Myocyte (in vitro differentiated cells): ENCODE data around the gene CLASP1. TPM values are rescaled to one million over a fixed set of nuclear protein-coding genes. Genes with fewer than 3 reads are reported as not detected.
"Not testable (repeated sequence)": the region's sequence is repeated elsewhere in the genome, so short reads cannot be mapped to it uniquely, and the experiment has no call there.

Source experiments
- DNase-seq: peaks from one replicate; pipeline ENCODE4 v3.0.0-alpha.2; 2012; ENCODE audit warnings: low read depth
- total RNA-seq: library from RNA; depleted of rRNA; stranded (reverse); fragments of >200 nt; gene quantifications from 2 replicates; pipeline ENCODE4 v1.2.3, GENCODE V29; 2014

The CLASP1 gene
- total RNA-seq, 1 donor from 2014 or later: 43.9 TPM

DNA sequence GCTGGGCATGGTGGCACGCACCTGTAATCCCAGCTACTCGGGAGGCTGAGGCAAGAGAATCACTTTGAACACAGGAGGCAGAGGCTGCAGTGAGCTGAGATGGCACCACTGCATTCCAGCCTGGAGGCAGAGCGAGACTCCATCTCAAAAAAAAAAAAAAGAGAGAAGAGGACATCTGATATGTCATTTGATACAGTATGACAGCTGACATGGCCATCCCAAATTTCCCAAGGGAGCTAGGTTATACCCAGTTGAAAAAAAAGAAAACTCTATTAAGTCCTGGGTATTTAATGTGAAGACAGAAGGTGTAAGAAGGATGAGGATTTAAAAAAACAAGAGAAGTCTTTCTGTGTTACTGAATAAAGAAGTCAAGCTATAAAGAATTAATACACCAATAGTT is 23.3 kb downstream of the CLASP1 start:
- peak; percentile 85 for DNase-seq

DNA sequence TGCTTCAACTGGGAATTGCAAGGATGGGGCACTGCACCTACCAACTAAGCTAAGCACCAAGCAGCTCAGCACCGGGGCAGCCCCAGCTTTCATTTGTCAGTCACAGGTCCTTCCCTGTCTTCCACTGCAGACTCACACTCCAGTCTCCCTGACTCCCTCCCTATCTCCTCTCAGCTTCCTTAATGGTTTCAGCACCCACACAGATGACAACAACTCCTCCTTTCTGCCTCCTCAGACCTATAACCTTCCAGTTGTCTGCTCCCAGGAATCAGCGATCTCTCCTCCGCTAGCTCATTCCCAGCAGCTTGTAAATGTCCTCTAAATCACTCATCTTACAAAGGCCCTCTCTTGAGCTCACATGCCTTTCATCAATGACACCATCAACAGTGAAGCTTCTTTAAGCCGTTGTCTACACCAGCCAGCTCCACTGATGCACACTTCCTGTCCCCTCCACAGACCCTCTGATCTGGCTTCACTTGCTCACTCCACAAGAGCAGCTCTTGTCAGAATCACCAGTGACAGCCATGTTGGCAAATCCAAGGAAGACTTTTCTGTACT is 32.1 kb downstream of the CLASP1 start:
- DNase-seq: no peak

DNA sequence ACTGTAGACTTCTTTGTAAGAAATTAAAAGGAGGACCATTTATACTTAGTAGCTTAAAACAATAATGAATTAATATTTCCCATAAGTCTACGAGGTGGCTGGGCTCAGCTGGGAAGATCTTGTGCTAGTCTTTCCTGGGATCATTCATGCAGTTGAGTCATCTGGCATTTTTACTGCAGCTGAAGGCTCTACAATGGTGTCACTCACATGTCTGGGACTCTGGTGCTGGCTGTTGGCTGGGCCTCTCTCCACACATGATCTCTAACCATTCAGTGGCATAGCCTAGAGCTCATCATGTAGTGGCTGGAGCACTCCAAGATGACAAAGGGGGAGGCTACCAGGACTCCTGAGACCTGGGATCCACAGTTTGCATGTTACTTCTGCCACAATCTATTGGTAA is 35.5 kb downstream of the CLASP1 start:
- no peak for DNase-seq

DNA sequence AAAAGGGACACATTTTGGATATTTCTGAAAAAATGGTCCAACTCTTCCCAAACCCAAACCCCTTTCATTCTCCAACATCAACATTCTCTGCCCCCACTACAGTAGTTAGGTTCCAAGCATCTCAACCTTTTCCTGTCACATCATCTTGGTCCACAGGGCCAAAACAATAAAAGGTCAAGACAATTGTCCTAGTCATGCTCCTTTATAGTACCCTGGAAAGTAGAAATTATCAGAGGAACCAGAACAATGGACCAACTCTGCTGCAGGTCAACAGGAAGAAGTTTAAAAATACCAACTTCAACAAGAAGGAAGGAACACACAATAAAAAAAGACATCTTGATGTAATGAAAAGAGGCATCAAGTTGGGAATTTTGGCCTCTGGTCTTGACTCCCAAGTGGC is 36.1 kb downstream of the CLASP1 start:
- DNase-seq: no peak

DNA sequence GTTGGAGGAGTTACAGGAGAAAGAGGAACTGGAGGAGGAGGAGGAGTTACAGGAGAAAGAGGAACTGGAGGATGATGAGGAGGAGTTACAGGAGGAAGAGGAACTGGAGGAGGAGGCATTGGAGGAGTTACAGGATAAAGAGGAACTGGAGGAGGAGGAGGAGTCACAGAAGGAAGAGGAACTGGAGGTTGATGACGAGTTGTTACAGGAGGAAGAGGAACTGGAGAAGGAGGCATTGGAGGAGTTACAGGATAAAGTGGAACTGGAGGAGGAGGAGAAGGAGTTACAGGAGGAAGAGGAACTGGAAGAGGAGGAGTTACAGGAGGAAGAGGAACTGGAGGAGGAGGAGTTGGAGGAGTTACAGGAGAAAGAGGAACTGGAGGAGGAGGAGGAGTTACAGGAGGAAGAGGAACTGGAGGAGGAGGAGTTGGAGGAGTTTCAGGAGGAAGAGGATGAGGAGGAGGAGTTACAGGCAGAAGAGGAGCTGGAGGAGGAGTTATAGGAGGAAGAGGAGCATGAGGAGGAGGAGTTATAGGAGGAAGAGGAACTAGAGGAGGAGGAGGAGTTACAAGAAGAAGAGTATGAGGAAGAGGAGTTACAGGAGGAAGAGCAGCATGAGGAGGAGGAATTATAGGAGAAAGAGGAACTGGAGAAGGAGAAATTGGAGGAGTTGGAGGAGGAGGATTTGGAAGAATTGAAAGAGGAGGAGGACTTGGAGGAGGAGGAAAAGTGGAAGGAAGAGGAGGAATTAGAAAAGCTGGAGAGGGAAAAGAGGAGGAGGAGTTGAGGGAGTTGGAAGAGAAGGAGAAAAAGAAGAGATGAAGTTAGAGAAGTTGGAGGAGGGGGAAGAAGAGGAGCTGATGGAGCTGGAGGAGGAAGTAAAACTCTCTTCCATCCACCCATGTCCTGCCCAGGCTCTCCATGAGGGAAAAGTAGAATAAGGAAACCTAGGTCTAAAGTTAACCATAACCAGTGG is 37.2 kb downstream of the CLASP1 start:
- no peak for DNase-seq

DNA sequence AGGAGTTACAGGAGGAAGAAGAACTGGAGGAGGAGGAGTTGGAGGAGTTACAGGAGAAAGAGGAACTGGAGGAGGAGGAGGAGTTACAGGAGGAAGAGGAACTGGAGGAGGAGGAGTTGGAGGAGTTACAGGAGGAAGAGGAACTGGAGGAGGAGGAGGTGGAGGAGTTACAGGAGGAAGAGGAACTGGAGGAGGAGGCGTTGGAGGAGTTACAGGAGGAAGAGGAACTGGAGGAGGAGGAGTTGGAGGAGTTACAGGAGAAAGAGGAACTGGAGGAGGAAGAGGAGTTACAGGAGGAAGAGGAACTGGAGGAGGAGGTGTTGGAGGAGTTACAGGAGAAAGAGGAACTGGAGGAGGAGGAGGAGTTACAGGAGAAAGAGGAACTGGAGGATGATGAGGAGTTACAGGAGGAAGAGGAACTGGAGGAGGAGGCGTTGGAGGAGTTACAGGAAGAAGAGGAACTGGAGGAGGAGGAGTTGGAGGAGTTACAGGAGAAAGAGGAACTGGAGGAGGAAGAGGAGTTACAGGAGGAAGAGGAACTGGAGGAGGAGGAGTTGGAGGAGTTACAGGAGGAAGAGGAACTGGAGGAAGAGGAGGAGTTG is 38.1 kb downstream of the CLASP1 start:
- not testable (repeated sequence) for DNase-seq

DNA sequence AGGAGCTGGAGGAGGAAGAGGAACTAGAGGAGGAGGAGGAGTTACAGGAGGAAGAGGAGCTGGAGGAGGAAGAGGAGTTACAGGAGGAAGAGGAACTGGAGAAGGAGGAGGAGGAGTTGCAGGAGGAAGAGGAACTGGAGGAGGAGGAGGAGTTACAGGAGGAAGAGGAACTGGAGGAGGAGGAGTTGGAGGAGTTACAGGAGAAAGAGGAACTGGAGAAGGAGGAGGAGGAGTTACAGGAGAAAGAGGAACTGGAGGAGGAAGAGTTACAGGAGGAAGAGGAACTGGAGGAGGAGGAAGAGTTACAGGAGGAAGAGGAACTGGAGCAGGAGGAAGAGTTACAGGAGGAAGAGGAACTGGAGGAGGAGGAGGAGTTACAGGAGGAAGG is 38.8 kb downstream of the CLASP1 start:
- DNase-seq: not testable (repeated sequence)

DNA sequence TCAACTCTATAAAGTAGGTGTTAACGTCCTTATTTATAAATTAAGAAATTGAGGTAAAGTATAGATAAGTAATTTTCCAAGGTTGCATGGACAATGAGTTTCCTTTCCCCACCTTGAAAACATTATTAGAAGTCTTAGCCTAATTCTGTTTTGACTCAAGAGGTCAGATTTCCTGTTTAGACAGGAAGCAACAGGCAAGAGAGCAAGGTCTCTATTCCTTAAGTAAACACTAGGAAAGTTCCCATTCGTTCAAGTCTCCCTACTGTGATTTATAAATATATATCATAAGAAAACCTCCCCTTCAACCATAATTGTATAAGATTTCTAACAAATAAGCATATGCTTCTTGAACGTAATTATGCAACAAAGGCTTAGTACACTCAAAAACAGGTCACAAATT is 40.3 kb downstream of the CLASP1 start:
- DNase-seq: no peak

DNA sequence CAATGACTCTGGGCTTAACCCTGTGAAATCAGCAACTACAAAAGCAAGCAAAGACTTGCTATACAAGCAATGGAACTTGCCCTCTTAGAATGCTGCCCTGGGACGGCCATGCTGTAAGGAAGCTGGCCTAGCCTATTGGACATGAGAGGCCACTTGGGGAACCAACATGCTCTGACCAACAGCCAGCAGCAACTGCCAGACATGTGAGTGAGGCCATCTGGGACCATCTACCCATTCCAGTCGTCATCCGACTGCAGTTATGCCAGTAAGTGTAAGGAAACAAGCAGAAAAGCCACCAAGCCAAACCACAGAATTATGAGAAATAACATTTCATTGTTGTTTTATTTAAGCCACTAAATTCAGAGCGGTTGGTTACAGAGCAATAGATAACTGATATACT is 40.9 kb downstream of the CLASP1 start:
- peak; percentile 25 for DNase-seq

DNA sequence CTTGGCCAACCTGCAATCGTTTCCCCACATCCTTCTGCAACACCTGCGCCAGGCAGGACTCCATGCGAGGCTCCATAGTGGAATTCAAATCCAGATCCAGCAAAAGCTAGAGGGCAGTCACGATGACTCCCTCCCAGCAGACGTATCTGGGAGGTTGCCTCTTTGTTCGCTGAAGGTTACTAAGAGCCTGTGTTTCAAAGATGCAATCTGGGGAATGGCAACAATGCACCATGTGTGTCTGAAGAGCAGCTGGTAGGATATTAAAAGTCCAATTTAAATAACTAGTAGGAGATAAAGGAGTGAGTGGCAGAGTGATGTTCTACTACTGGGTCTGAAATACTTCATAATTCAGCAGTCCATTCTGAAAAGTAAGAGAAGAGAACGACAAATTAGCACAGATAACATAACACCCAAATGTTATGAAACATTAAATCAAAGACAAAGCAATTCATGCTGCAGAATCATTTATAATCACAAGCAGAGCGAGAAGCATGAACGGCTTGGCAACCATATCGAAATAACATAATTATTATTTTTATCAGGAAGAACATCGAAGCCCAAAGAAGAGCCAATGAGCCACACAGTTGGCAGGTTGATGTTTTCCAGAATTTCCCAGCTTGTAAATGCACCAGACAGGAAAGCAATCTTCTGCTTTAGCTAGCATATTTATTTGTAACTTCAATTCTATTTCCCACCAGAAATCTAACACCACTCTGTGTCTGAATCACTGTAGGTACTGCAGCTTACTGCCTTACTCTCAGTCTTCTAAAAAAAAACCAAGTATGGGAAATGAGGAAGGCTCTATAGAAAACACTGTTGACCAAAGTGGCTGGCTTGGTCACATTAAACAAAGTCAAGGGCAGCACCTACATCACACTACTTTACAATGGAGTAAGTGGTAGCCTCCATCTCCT is 43.2 kb downstream of the CLASP1 start:
- peak; percentile 79 for DNase-seq

DNA sequence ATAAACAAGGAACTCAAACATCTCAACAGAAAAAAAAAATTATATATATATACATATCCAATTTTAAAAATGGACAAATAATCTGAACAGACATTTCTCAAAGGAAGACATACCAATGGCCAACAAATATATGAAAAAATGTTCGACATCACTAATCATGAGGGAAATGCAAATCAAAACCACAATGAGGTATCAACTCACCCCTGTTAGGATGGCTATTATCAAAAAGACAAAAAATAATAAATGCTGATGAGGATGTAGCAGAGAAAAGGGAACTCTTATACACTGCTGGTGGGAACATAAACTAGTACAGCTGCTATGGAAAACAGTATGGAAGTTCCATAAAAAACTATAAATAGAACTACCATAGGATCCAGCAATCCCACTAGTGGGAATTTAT is 46.1 kb downstream of the CLASP1 start:
- DNase-seq: no peak

DNA sequence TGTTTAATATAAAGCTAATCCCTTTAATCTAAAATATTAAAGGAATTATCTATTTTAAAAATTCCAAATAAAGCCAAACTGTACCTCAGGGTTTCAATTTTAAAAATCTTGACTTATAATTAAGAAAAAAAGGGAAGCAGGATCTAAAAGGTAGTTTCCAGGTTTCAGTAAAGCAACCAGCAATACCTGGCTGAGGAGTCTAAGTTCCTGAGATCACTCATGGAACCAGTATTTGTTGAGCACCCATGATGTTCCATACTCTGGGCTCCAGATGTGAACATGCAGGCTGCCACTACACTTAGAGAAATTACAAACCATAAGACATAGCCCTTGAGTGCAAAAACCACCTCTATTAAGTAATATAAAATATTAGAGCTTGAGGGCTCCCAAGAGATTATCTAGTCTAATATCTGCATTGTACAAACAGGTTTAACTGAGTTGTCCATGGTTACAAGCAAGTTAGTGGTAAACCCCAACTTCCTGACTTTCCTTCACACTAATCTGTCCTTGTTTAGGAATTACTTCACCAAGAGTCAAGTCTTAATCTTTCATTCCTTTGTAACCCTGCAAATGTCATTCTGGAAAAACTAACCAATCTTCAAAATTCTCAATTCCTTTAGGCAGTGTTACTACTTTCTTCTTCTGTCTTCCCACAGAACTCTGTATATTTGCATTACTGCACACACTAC is 49.2 kb downstream of the CLASP1 start:
- no peak for DNase-seq

DNA sequence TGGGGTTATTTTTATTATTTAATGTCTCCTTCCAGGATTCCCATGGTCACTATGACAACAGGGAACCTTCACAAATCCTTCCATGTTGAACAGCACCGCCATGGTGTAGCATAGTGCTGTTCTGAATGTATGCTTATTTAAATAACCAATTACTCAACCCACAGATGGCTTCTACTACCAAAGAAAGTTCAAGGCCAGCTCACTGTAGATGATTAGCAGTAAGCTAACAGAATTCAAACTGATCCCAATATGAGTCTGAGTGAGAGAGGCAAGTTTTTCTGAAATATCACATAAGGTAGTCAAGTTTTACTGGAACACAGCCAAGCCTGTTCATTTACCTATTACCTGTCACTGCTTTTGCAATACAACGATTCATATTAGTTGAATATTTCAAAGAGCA is 51.2 kb downstream of the CLASP1 start:
- DNase-seq: no peak

DNA sequence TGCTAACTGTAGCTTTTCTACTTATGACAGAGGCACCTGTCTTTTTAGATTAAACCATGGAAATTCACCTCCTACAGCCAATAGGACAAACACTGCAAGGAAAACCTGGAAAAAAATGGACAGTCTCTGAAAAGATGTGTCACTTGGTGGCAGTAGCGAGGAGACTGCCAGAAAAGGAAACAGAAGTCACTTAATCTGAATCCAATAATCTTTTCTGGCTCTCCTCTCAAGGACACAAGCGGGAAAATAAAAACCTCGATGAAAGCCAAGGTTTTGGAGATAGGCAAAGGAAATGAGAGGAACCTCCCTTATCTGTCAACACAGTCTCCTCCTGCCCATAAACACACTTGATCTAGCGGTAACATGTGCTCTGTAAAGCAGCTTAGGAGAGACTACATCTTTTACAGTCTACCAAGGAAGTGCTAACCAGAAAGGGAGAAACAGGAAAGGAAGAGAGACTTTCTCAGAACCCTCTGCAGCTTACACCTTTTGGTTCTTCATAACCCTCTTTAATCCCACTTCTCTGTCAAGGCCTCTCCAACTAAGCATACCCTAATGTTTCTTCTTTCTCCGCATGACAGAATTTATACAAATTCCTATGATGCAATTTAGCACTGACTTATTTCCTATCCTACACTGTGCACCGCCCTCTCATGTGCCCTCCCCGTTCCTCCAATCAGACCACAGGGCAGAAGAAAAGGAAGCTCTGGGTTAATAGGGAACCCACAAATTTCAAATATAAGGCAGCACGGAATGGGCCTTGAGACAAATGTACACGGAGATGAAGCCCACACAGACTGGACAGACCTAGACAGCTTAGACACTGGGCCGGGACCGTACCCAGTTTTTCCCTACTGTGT is 52.8 kb downstream of the CLASP1 start:
- DNase-seq: peak; percentile 66

DNA sequence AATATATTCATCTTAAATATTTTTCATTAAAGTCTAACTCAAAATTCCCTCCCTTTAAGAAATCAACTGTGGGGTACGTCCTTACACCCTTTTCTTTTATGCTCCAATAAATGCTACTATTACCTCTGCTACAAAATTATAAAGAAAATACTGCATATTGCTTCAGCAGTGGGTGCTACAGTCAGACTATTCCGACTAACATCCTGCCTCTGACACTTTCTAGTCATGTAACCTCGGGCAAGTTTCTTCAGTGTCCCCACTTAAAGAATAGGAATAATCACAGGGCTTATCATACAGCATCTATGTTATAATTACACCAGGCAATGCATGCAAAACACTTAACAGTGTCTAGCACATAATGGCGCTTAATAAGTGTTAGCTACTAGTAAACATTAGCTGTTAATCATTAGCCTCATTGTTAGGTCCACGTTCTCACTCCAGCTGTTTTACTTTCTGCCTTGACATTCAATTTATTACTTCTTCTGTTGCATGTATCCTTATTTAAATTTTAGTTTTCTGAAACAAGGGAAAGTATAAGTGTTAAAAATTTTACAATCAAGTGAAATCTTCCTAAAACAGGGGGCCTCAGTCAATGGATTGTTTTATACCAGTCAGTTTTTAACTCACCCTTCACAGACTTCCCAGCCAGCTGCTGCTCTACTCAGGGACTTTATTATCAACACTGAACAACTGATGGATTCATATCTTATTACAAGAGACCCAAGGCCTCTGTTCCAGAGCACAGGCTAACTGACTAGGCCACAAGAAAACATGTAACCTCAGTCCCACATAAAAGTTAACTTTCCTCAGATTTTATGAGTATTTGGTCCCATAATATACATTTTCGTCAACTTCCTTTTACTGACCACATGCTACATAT is 54.0 kb downstream of the CLASP1 start:
- DNase-seq: peak; percentile 58

DNA sequence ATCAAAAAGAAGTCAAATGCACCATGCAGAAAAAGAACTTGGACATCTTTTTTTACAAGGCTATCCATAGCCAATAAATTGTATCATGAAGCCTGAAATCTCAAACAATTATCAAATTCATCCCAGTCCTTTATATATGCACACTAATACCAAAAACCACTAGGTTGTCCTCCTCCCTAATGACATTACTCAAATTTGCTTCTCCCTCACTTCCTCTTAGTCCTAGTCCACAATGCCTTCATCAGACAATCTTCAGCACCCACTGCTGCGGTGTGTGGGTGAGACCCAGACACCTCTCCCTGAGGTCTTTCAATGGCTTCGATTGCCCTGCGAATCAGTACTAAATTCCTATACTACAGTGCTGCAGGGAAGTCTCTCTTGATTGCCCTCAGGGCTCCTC is 58.1 kb downstream of the CLASP1 start:
- DNase-seq: no peak

DNA sequence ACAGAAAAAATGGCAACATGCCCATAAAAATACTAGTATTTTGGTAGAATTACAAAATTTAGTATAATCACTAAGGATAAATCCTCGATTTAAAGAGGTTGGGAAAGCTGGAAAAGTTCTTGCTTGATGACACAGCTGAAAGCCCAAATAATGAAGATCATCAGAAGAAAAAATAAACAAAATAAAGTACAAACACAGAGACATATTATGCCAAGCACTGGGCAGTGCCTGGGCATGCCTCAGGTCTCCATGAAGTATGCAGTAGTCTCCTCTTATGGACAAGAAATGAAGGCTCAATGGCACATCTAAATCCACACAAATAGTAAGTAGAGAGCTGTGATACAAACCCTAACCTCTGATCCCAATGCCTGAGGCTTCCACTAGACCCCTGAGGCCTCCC is 60.9 kb downstream of the CLASP1 start:
- no peak for DNase-seq

DNA sequence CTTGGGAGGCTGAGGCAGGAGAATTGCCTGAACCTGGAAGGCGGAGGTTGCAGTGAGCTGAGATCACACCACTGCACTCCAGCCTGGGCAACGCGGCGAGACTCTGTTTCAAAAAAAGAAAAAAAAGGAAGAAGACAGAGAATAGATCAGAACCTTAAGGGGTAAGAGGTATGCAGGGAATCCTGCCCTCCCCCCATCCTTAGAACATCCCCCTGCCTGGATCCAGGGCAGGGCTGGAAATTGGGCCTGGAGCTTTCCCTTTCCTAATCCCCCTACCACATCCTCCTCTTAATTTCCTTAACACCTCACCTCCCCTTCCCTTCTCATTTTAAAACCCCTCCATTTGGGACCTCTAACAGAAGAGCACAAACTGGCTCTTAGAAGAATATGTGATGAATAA is 62.1 kb downstream of the CLASP1 start:
- DNase-seq: no peak

DNA sequence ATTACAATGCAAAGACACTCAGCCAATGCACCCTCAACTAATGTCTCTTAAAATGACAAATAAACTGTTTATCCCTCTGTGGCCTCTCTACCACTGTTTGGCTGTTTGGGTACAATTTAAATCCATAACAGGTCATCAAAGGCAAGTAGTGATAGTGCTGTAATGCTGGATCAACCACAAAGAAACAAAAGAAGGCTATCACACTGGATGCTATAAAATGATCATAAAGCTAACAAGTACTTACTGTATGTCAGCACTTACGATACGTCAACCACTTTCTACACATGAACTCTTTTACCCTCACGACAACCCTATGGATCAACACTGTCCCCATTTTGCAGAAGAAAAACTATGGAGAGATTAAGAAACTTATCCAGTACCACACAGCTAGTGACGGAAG is 64.5 kb downstream of the CLASP1 start:
- DNase-seq: no peak
